Panc1 (cell line): Measurements from ENCODE around the gene MAPKAPK5.
"Not testable (repeated sequence)": the region's sequence is repeated elsewhere in the genome, so short reads cannot be mapped to it uniquely, and the experiment has no call there.

ENCODE experiments used
- CTCF ChIP-seq: fragments of 450-650 bp; IDR thresholded peaks from 2 replicates; pipeline ENCODE4 v1.5.1; 2017; ENCODE audit warnings: mild to moderate bottlenecking
- REST ChIP-seq, 2 experiments: IDR thresholded peaks; 2 replicates each; pipeline ENCODE4 v1.6.1; 2011 to 2012; ENCODE audit warnings: low read depth in 2 of 2, control low read depth in 1 of 2, low read length in 1 of 2, mild to moderate bottlenecking in 1 of 2, moderate library complexity in 1 of 2; ENCODE audit not compliant: insufficient read depth in 1 of 2

- not testable (repeated sequence) for TF ChIP-seq REST (IDR thresholded peaks at IDR 0.05; ENCODE audit: insufficient read depth in 1 of 2, low read depth in 2 of 2, low read length in 1 of 2)
- TF ChIP-seq CTCF = peak; percentile 60
Observed at GRCh38 chr12:111824312-111824711, 17.7 kb upstream of the MAPKAPK5 start.
